DND-41 (cell line): ENCODE results near the gene SCCPDH.
"Not testable (repeated sequence)": the region's sequence is repeated elsewhere in the genome, so short reads cannot be mapped to it uniquely, and the experiment has no call there.

Experiments
- ATAC-seq: fragments of 200-7000 bp; cut with Tn5 transposase; 3 replicates; pipeline ENCODE4 v1.9.1; 2021; ENCODE audit warnings: low read depth; ENCODE audit not compliant: insufficient read depth
- DNase-seq: peaks from one replicate; pipeline ENCODE4 v3.0.0-alpha.2; 2020
- H2AFZ ChIP-seq: 2 replicates; pipeline ENCODE4 v1.6.0; 2012; ENCODE audit warnings: low read depth, low read length
- H3K27ac ChIP-seq: 2 replicates; pipeline ENCODE4 v1.5.1; 2012; ENCODE audit warnings: low read length, inconsistent platforms
- H3K27me3 ChIP-seq: fragments of 200-600 bp; sonication (generic); 2 replicates; pipeline ENCODE4 v1.6.0; 2012; ENCODE audit warnings: low read length, mild to moderate bottlenecking, inconsistent platforms; ENCODE audit not compliant: insufficient read depth, poor library complexity
- H3K36me3 ChIP-seq: 2 replicates; pipeline ENCODE4 v1.5.1; 2012; ENCODE audit warnings: low read length, inconsistent platforms; ENCODE audit not compliant: insufficient read depth
- H3K4me1 ChIP-seq: 2 replicates; pipeline ENCODE4 v1.5.1; 2012; ENCODE audit warnings: mild to moderate bottlenecking, low read length; ENCODE audit not compliant: insufficient read depth
- H3K4me2 ChIP-seq: 2 replicates; pipeline ENCODE4 v1.6.0; 2012; ENCODE audit warnings: mild to moderate bottlenecking, moderate library complexity, low read length, inconsistent platforms; ENCODE audit not compliant: insufficient read depth
- H3K4me3 ChIP-seq, 2 experiments: fragments of 200-600 bp in 1 of 2; shearing (Covaris generic) in 1 of 2; 2 replicates each; pipeline ENCODE4 v1.5.1; 2012 to 2016; ENCODE audit warnings: inconsistent platforms in 2 of 2, low read length in 2 of 2, mild to moderate bottlenecking in 2 of 2, low read depth in 1 of 2, moderate library complexity in 1 of 2
- H3K79me2 ChIP-seq: 2 replicates; pipeline ENCODE4 v1.6.0; 2012; ENCODE audit warnings: low read length, inconsistent platforms; ENCODE audit not compliant: insufficient read depth
- H3K9ac ChIP-seq: 2 replicates; pipeline ENCODE4 v1.6.0; 2012; ENCODE audit warnings: low read depth, mild to moderate bottlenecking, inconsistent platforms, low read length, moderate library complexity
- H3K9me3 ChIP-seq: 2 replicates; pipeline ENCODE4 v1.5.1; 2012; ENCODE audit warnings: low read length, moderate library complexity, mild to moderate bottlenecking, inconsistent platforms; ENCODE audit not compliant: insufficient read depth, severe bottlenecking
- H4K20me1 ChIP-seq: 2 replicates; pipeline ENCODE4 v1.6.0; 2012; ENCODE audit warnings: low read length; ENCODE audit not compliant: insufficient read depth
- EZH2 ChIP-seq: IDR thresholded peaks from 3 replicates; pipeline ENCODE4 v1.6.1; 2012; ENCODE audit warnings: borderline replicate concordance, low read depth, mild to moderate bottlenecking, moderate library complexity, low read length, inconsistent platforms; ENCODE audit not compliant: severe bottlenecking
- TF ChIP-seq, protein P1 (sequence below): IDR thresholded peaks from 2 replicates; pipeline ENCODE4 v1.5.1; 2012; ENCODE audit warnings: borderline replicate concordance, low read length, moderate library complexity, mild to moderate bottlenecking; ENCODE audit not compliant: poor library complexity, severe bottlenecking; ENCODE audit errors: extremely low read depth

The SCCPDH gene

DNA sequence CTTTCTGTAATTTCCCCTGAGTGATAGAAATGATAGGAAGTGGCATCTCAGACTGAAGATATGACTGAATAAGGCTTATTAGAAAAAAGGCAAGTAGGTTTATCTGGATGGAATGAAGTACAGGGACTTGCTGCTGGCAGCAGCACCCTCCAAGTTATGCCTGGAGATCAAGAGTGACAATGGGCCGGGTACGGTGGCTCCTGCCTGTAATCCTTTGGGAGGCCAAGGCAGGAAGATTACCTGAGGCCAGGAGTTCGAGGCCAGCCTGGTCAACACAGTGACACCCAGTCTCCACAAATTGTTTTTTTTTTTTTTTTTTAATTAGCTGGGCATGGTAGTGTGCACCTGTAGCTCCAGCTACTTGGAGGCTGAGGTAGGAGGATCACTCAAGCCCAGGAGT lies 87.8 kb downstream of the SCCPDH start:
- Histone ChIP-seq H3K4me3 (no peak overlapping the region), H3K9ac (no peak overlapping the region), H3K4me2 (no peak overlapping the region), H3K36me3 (no peaks in the 10 kb centered on the region), H3K79me2 (no peaks in the 10 kb centered on the region), H3K27me3 (peaks cover under 1% of the 10 kb centered on the region), H3K4me1 (no peaks in the 10 kb centered on the region), H4K20me1 (0 out of 2 replicates have a peak, but pooled peaks cover 3% of the 10 kb centered on the region), H3K27ac (no peak overlapping the region), H3K9me3 (no peaks in the 10 kb centered on the region), H2AFZ (no peak overlapping the region)
- no peak for TF ChIP-seq EZH2
- TF ChIP-seq, protein P1, sequence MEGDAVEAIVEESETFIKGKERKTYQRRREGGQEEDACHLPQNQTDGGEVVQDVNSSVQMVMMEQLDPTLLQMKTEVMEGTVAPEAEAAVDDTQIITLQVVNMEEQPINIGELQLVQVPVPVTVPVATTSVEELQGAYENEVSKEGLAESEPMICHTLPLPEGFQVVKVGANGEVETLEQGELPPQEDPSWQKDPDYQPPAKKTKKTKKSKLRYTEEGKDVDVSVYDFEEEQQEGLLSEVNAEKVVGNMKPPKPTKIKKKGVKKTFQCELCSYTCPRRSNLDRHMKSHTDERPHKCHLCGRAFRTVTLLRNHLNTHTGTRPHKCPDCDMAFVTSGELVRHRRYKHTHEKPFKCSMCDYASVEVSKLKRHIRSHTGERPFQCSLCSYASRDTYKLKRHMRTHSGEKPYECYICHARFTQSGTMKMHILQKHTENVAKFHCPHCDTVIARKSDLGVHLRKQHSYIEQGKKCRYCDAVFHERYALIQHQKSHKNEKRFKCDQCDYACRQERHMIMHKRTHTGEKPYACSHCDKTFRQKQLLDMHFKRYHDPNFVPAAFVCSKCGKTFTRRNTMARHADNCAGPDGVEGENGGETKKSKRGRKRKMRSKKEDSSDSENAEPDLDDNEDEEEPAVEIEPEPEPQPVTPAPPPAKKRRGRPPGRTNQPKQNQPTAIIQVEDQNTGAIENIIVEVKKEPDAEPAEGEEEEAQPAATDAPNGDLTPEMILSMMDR, result no peak
- DNase-seq (no peak), ATAC-seq (no peak)

- H3K27me3 ChIP-seq, H3K9ac ChIP-seq: not testable (repeated sequence)
Observed at GRCh38 chr1:246813325-246813724, 89.1 kb downstream of the SCCPDH start.

GRCh38 chr1:246814890-246815289 lies 90.7 kb downstream of the SCCPDH start:
- TF ChIP-seq, protein P1, result no peak
- no peak for TF ChIP-seq EZH2
- no peaks in the 10 kb centered on the region for H3K79me2 ChIP-seq
- DNase-seq, result no peak
- H3K9ac ChIP-seq, result no peak overlapping the region
- no peak for ATAC-seq
- no peak overlapping the region for H2AFZ ChIP-seq
- H3K4me2 ChIP-seq, result no peak overlapping the region
- no peaks in the 10 kb centered on the region for H3K4me1 ChIP-seq
- no peak overlapping the region for H3K27ac ChIP-seq
- H3K36me3 ChIP-seq, result no peaks in the 10 kb centered on the region
- H4K20me1 ChIP-seq, result 0 out of 2 replicates have a peak, but pooled peaks cover 3% of the 10 kb centered on the region
- no peak overlapping the region for H3K4me3 ChIP-seq
- no peaks in the 10 kb centered on the region for H3K9me3 ChIP-seq
- H3K27me3 ChIP-seq, result peaks cover 3% of the 10 kb centered on the region

More at GRCh38 chr1:246813325-246813724, 89.1 kb downstream of the SCCPDH start:
- not testable (repeated sequence) for H3K27ac ChIP-seq, H3K9me3 ChIP-seq, H3K4me3 ChIP-seq, DNase-seq, H3K79me2 ChIP-seq, H4K20me1 ChIP-seq, H3K36me3 ChIP-seq, ATAC-seq, H3K4me2 ChIP-seq, H2AFZ ChIP-seq, H3K4me1 ChIP-seq

DNA sequence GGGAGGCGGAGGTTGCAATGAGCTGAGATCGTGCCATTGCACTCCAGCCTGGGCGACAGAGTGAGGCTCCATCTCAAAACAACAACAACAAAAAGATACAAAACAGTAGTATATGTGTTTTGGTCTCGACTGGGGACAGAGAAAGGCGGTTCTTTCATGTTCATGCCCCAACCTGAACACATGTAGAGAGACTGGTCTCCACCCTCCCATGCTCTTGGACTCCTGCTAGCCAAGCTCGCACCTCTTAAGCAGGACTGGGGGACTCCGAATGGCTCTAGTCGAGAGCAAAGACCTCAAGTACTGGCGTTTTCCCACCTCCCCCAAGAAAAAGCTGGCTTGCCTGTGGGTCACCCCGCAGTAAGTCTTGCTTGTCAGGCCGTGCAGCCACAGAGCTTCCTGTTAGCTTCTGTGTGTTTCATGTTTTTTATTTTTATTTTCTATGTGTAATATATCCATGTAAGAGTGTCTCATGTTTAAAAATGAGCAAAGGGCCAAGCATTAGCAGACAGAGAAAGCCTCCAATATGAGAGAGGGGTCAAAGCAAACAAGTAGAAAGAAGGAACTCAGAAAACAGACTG lies 91.6 kb downstream of the SCCPDH start:
- H2AFZ ChIP-seq, result no peak overlapping the region
- no peak overlapping the region for H3K27ac ChIP-seq
- H3K79me2 ChIP-seq, result no peaks in the 10 kb centered on the region
- TF ChIP-seq, protein P1, result no peak
- TF ChIP-seq EZH2, result no peak
- H3K9ac ChIP-seq, result no peak overlapping the region
- ATAC-seq (no peak), DNase-seq (no peak)
- peaks cover 6% of the 10 kb centered on the region for H3K27me3 ChIP-seq
- H3K4me3 ChIP-seq, result no peak overlapping the region
- no peak overlapping the region for H3K4me2 ChIP-seq
- no peaks in the 10 kb centered on the region for H3K36me3 ChIP-seq
- no peaks in the 10 kb centered on the region for H3K9me3 ChIP-seq
- peaks cover 4% of the 10 kb centered on the region for H3K4me1 ChIP-seq
- H4K20me1 ChIP-seq, result peaks cover 7% of the 10 kb centered on the region
